NCI-H1436 (cell line): ENCODE results near the gene C1QTNF4.
"Not testable (repeated sequence)": the region's sequence is repeated elsewhere in the genome, so short reads cannot be mapped to it uniquely, and the experiment has no call there.

Experiments
- DNase-seq: peaks from one replicate; lab custom pipeline; 2025; lab: John Stamatoyannopoulos, UW

C1QTNF4 gene

GRCh38 chr11:47593934-47594855, at the start of gene C1QTNF4:
TSS of gene C1QTNF4 (minus strand) at chr11:47594411. CDS start at chr11:47590810, 3,601 bp downstream.
- DNase-seq = no peak

GRCh38 chr11:47642099-47642855, 48.1 kb upstream of the C1QTNF4 start, which contains the start of gene MTCH2:
TSS of gene MTCH2 (minus strand) at chr11:47642559. CDS start at chr11:47642465, 94 bp downstream.
- peak; percentile 96 for DNase-seq

DNA sequence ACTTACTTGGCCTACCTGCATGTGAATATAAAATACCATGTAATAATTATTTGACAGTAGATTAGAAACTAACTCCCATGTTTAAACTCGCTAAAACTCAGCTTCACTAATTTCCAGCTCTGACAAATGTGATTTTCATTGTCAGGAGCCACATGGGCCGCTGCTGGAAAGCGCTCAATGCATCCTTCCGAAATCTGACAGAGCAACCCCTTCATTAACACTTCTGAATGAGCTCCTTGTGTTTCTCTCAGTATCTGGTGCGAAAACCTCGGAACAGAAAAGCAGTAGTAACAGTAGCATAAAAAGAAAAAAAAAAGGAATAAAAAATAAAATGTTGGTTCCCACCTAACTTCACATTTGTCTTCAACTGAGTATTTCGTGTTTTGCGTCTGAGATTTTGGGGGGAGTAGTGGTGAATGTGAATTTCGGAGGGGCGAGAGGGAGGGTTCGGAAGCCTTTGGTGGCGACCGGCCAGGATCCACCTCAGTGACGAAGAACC, 47.4 kb upstream of the C1QTNF4 start:
- DNase-seq = no peak

- DNase-seq = not testable (repeated sequence)
These were observed 46.3 kb upstream of the C1QTNF4 start for GRCh38 chr11:47640506-47640905.

DNA sequence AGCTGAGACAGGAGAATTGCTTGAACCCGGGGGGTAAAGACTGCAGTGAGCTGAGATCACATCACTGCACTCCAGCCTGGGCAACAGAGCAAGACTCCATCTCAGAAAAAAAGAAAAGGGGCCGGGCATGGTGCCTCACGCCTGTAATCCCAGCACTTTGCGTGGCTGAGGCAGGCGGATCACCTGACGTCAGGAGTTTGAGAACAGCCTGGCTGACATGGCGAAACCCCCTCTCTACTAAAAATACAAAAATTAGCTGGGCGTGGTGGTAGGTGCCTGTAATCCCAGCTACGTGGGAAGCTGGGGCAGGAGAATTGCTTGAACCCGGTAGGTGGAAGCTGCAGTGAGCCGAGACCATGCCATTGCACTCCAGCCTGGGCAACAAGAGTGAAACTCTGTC, 42.1 kb upstream of the C1QTNF4 start:
- DNase-seq = not testable (repeated sequence)

GRCh38 chr11:47631473-47631872, 37.3 kb upstream of the C1QTNF4 start:
- no peak for DNase-seq

DNA sequence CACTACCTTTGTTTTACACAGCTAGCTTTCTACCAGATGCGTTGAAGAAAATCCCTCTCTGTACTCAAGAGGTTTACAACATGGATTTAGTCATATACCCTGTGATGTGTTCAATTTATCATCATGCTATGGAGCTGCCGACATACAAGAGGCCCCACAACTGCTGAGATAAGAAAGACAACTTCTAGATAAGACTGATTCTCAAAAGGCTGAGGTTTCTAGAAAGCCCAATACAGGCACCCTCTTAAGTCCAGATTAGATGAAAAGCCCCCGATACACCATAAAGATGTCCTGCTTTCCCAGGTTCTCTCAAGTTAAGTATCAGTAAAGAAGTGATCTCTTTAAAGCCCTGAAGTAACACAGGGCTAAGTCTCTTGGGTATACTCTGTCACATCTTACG, 33.8 kb upstream of the C1QTNF4 start:
- DNase-seq = no peak

DNA sequence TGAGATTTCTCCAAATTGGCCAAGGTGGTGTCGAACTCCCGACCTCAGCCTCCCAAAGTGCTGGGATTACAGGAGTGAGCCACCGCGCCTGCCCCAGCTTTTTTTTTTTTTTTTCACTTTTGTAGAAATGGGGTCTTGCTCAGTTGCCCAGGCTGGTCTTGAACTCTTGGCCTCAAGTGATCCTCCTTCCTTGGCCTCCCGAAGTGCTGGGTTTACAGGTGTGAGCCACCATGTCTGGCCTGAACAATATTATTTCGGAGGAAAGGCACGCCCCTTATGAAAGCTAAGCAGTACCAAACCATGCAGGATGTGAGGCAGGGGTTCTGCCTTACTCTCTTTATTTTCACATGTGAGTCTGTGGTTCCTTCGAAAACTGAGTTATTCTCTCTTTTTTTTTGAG, 32.0 kb upstream of the C1QTNF4 start:
- DNase-seq = no peak

DNA sequence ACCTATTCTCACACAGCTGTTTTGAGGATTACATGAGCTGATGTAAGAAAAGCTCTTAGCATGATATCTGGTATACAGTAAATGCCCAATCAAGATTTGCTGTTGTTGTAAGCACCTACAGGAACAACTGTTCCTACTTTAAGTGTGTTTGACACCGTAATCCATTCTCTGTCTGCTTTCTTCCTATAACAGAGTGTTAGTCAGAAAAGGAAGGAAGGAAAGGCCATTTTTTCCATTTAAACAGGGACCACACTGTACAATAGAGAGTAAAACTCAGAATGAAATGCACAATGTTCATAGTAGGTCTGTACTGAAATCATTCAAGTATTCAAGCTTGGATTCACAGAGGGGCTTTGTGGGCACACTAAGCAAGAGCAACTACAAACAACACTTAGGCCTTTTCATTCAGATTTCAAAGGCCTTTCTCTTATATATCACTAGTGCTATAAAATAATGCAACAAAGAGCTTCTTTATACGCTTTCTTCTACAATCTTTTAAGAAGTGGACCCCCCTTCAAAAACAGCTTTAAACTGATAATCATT, 26.7 kb upstream of the C1QTNF4 start:
- no peak for DNase-seq

GRCh38 chr11:47617417-47617809, 23.2 kb upstream of the C1QTNF4 start:
- no peak for DNase-seq

DNA sequence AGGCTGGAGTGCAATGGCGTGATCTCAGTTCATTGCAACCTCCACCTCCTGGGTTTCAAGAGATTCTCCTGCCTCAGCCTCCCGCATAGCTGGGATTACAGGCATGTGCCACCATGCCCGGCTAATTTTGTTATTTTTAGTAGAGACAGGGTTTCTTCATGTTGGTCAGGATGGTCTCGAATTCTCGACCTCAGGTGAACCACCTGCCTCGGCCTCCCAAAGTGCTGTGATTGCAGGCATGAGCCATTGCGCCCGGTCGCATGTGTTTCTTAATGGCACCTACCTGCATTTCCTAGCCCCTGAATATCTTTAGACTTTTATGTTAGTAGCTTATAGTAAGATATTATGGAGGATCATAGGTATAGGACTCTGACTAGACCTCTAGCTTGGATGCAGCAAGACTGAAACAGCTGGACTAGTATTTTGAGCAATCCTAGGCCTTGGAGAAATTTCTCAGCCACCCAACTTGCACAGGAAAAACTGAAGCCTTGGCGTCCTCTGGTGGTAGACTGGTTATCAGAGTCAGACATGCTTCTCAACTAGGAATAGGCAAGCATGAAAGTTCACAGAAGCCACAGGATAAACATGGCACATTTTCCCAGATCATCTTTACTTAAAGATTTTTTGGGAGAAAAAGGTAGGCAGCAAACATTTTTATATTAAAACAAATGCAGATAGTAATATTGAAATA, 22.7 kb upstream of the C1QTNF4 start:
- no peak for DNase-seq

GRCh38 chr11:47615249-47615648, 21.0 kb upstream of the C1QTNF4 start:
- DNase-seq = no peak

- DNase-seq = no peak
These were observed 17.2 kb upstream of the C1QTNF4 start for GRCh38 chr11:47611348-47611794.

DNA sequence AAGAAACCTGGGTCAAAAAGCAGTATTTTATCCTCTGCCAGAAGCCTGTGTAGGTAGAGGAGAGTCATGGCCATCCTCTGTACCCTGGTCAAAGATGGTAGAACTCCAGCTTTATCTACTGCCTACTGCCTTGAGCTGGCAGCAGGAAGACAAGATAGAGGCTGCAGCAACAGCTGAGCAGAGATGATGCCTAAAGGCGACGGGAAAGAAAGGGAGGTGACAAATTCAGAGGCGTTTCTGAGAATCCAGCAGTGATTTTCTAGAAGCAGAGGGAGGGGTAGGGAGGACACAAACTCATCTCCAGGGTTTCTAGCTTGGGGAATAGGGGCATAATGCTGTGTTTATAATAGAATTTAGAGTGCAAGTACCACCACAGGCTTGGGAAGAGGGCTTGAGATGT, 15.5 kb upstream of the C1QTNF4 start:
- DNase-seq = no peak

DNA sequence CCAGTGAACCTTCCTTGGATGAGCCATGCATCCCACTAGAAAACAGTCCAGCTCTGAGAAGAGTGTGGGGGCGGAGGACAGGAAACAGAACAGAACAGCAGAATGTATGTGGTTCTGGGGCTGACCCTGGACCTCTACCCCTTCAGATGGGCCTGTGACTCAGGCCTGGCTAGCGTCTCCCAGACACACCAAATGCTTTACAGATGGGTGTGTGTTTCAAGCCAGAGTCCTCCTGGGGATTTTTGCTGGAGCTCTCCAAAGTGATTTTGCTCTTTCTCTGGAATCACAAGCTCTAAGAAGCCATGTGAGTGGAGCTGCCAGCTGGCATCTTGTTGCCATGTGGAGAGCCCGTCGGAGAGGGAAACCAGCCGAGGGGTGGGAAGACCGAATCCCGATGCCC, 13.2 kb upstream of the C1QTNF4 start:
- no peak for DNase-seq

DNA sequence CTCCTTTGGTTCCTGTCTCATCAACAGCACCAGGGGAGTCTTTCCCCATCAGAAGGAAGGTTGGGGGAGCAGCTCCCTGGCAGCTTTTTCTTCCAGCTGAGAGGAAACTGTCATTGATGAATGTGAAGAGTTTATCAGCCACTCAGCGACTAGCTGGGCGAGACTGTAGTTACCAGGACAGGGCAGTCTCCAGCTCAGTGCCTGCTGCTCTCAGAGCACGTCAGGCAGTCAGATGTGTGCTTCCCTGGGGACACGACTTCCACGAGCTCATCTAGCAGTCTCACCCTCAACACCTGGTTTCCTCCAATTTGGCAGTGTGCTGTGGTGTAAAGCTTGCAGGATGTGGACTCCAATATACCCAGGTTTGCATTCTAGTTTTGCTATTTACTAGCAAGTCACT, 12.5 kb upstream of the C1QTNF4 start:
- no peak for DNase-seq

- no peak for DNase-seq
These were observed 11.7 kb upstream of the C1QTNF4 start for GRCh38 chr11:47605921-47606320.

DNA sequence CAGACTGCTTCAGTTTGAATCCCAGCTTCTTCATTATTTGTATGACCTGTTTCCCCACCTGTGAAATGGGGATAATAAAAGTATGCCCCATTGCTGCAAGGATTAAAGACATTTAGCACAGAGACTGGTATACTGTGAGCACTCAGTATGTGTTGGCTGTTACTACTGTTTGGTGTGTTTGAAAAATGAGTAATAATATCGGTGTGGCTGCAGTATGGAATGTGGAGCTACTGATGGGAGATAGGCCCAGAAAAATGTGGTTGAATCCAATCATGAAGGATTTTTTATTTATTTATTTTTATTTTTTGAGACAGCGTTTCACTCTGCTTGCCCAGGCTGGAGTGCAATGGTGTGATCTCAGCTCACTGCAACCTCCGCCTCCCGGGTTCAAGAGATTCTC, 9.1 kb upstream of the C1QTNF4 start:
- no peak for DNase-seq

- no peak for DNase-seq
These were observed 5.7 kb upstream of the C1QTNF4 start for GRCh38 chr11:47599902-47600301.

DNA sequence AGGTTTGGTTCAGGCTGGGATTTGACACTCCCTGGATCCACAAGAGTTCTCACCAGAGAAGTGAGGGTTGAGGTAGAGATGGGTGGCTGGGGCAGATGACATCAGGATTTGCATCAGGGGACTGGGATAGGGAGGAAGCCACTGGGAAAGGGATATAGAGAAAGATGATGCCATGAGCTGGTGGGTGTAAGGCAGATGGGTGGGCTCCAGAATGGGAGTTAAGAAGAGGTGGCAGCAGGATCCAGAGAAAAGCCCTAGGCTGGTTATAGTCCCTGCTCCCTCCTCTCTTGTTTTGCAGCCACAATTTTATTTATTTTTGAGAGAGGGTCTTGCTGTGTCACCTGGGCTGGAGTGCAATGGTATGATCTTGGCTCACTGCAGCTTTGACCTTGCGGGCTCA, 1.8 kb upstream of the C1QTNF4 start:
- DNase-seq = no peak

- DNase-seq = no peak
These were observed 818 bp upstream of the C1QTNF4 start for GRCh38 chr11:47595029-47595428.

DNA sequence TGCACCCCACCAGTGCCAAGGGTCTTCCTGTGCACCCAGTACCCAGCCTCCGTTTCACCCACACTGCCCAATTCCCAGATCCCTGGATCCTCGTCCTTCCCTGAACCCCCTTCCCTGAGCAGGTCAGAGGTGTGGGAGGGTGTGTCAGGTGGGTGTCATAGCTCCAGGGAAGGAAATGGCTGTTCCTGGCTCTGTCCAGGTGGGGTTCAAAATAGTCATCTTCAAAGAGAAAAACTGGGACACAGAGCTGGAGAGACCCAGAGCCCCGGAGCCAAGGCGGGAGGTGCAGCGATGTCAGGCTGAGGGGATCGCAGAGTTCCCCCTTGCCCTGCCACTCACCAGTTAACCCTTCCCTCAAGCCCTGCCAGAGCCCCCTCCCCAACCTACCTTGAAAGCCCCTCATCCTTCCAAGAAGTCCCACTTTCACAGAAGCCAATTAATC, 698 bp downstream of the C1QTNF4 start:
- no peak for DNase-seq
